GM23338 (cell line): ENCODE results near the gene TYMP. TPM values are rescaled to one million over a fixed set of nuclear protein-coding genes. Genes with fewer than 3 reads are reported as not detected.
A peak's percentile ranks its signal among the peaks of the same experiment; 100 is the strongest.

ENCODE experiments used
- ATAC-seq: fragments of 200-7000 bp; cut with Tn5 transposase; 3 replicates; pipeline ENCODE4 v1.9.1; 2020
- DNase-seq: peaks from one replicate; pipeline ENCODE4 v3.0.0-alpha.2; 2015; ENCODE audit warnings: low spot score
- H2AFZ ChIP-seq: fragments of 200-600 bp; sonication (generic); 2 replicates; pipeline ENCODE4 v1.8.0; 2016; ENCODE audit warnings: antibody characterized with exemption, mild to moderate bottlenecking, moderate library complexity
- H3F3A ChIP-seq: fragments of 200-600 bp; sonication (generic); replicated peaks from 2 replicates; pipeline ENCODE4 v1.8.0; 2017; ENCODE audit warnings: antibody characterized with exemption, mixed run types, low read depth
- H3K27ac ChIP-seq: fragments of 200-600 bp; sonication (generic); 2 replicates; pipeline ENCODE4 v1.6.1; 2016; ENCODE audit warnings: low read depth
- H3K27me3 ChIP-seq: fragments of 200-600 bp; sonication (generic); 2 replicates; pipeline ENCODE4 v1.8.0; 2016; ENCODE audit warnings: mild to moderate bottlenecking, mixed run types, moderate library complexity; ENCODE audit not compliant: insufficient read depth
- H3K36me3 ChIP-seq: fragments of 200-600 bp; sonication (generic); 2 replicates; pipeline ENCODE4 v1.8.0; 2016; ENCODE audit warnings: mild to moderate bottlenecking; ENCODE audit not compliant: insufficient read depth
- H3K4me1 ChIP-seq: fragments of 200-600 bp; sonication (generic); 2 replicates; pipeline ENCODE4 v1.8.0; 2016; ENCODE audit warnings: mild to moderate bottlenecking, moderate library complexity; ENCODE audit not compliant: insufficient read depth
- H3K4me2 ChIP-seq: fragments of 200-600 bp; sonication (generic); 2 replicates; pipeline ENCODE4 v1.7.1; 2017; ENCODE audit warnings: mixed run types
- H3K4me3 ChIP-seq: fragments of 200-600 bp; sonication (generic); 2 replicates; pipeline ENCODE4 v1.6.1; 2016; ENCODE audit warnings: mixed run types
- H3K79me2 ChIP-seq: fragments of 200-600 bp; sonication (generic); replicated peaks from 2 replicates; pipeline ENCODE4 v1.8.0; 2017; ENCODE audit warnings: mild to moderate bottlenecking; ENCODE audit not compliant: insufficient read depth
- H3K9me2 ChIP-seq: fragments of 200-600 bp; sonication (generic); 2 replicates; pipeline ENCODE4 v1.8.0; 2017; ENCODE audit not compliant: insufficient read depth
- H4K20me1 ChIP-seq: fragments of 200-600 bp; sonication (generic); replicated peaks from 2 replicates; pipeline ENCODE4 v1.8.0; 2017; ENCODE audit warnings: mild to moderate bottlenecking; ENCODE audit not compliant: insufficient read depth
- H3K27ac Mint-ChIP-seq: 2 replicates; pipeline ENCODE4 v1.8.0; 2020; ENCODE audit warnings: inconsistent platforms, mild to moderate bottlenecking, moderate library complexity, mixed read lengths
- H3K27me3 Mint-ChIP-seq: 3 replicates; pipeline ENCODE4 v1.8.0; 2022; ENCODE audit warnings: low read depth, mild to moderate bottlenecking, moderate library complexity, mixed read lengths, inconsistent platforms; ENCODE audit not compliant: insufficient read depth, poor library complexity
- H3K36me3 Mint-ChIP-seq: 3 replicates; pipeline ENCODE4 v1.8.0; 2021; ENCODE audit warnings: low read depth, mild to moderate bottlenecking, inconsistent platforms, moderate library complexity, mixed read lengths
- H3K4me1 Mint-ChIP-seq: 3 replicates; pipeline ENCODE4 v1.8.0; 2020; ENCODE audit warnings: mild to moderate bottlenecking, inconsistent platforms, mixed read lengths
- H3K4me3 Mint-ChIP-seq: 3 replicates; pipeline ENCODE4 v1.8.0; 2021; ENCODE audit warnings: moderate library complexity, mild to moderate bottlenecking, inconsistent platforms, mixed read lengths
- H3K9me3 Mint-ChIP-seq: 3 replicates; pipeline ENCODE4 v1.8.0; 2020; ENCODE audit warnings: moderate library complexity, mild to moderate bottlenecking, inconsistent platforms, mixed read lengths
- CREB1 ChIP-seq: fragments of 250-450 bp; sonication (Bioruptor Pico); IDR thresholded peaks from 2 replicates; pipeline ENCODE4 v1.5.0; 2020; ENCODE audit warnings: low read depth, mild to moderate bottlenecking, moderate library complexity
- CTCF ChIP-seq, 2 experiments: fragments of 200-600 bp in 1 of 2; sonication (generic) in 1 of 2; conservative IDR thresholded peaks; 2 replicates each; pipeline versions ENCODE4 v1.5.1 to v1.6.1; 2016 to 2017; ENCODE audit warnings: antibody characterized with exemption in 2 of 2, low read depth in 2 of 2, mild to moderate bottlenecking in 2 of 2, moderate library complexity in 1 of 2
- EZH2 ChIP-seq: fragments of 200-600 bp; sonication (generic); IDR thresholded peaks from one replicate; pipeline ENCODE4 v1.8.0; 2017; ENCODE audit warnings: antibody characterized with exemption, mild to moderate bottlenecking, low read depth; ENCODE audit not compliant: unreplicated experiment
- EZH2phosphoT487 ChIP-seq: fragments of 200-600 bp; sonication (generic); IDR thresholded peaks from one replicate; pipeline ENCODE4 v1.8.1; 2018; ENCODE audit warnings: antibody characterized with exemption; ENCODE audit not compliant: unreplicated experiment
- POLR2AphosphoS5 ChIP-seq: IDR thresholded peaks from 2 replicates; pipeline ENCODE4 v1.6.1; 2016; ENCODE audit warnings: antibody characterized with exemption, low read depth
- STAT1 ChIP-seq: IDR thresholded peaks from one replicate; pipeline ENCODE4 v1.6.1; 2016; ENCODE audit warnings: antibody characterized with exemption; ENCODE audit not compliant: unreplicated experiment
- ZNF114 ChIP-seq: fragments of 250-450 bp; sonication (Bioruptor Pico); IDR thresholded peaks from 2 replicates; pipeline ENCODE4 v1.5.0; 2020; ENCODE audit warnings: mild to moderate bottlenecking, moderate library complexity
- ZNF331 ChIP-seq: fragments of 250-450 bp; sonication (Bioruptor Pico); IDR thresholded peaks from 2 replicates; pipeline ENCODE4 v1.5.0; 2020; ENCODE audit warnings: low read depth, mild to moderate bottlenecking, moderate library complexity
- polyA plus RNA-seq: library from polyadenylated mRNA; unstranded; fragments of >200 nt; fragmentation: Nextera tagmentation; extraction: Ambion mirVana; gene quantifications from 2 replicates; pipeline ENCODE4 v1.2.1, GENCODE V29; 2016
- total RNA-seq: library from RNA; depleted of rRNA; stranded (reverse); fragments of >200 nt; shearing (Covaris generic); gene quantifications from 2 replicates; pipeline ENCODE4 v1.2.3, GENCODE V29; 2014
- TF ChIP-seq, protein P1 (sequence below): IDR thresholded peaks from one replicate; pipeline ENCODE4 v1.6.1; 2018; ENCODE audit warnings: antibody characterized with exemption; ENCODE audit not compliant: unreplicated experiment

Gene TYMP
- total and polyA plus RNA-seq, 2 experiments from 2014 or later = 0.28 to 1.8 TPM

- TF ChIP-seq, protein P1, sequence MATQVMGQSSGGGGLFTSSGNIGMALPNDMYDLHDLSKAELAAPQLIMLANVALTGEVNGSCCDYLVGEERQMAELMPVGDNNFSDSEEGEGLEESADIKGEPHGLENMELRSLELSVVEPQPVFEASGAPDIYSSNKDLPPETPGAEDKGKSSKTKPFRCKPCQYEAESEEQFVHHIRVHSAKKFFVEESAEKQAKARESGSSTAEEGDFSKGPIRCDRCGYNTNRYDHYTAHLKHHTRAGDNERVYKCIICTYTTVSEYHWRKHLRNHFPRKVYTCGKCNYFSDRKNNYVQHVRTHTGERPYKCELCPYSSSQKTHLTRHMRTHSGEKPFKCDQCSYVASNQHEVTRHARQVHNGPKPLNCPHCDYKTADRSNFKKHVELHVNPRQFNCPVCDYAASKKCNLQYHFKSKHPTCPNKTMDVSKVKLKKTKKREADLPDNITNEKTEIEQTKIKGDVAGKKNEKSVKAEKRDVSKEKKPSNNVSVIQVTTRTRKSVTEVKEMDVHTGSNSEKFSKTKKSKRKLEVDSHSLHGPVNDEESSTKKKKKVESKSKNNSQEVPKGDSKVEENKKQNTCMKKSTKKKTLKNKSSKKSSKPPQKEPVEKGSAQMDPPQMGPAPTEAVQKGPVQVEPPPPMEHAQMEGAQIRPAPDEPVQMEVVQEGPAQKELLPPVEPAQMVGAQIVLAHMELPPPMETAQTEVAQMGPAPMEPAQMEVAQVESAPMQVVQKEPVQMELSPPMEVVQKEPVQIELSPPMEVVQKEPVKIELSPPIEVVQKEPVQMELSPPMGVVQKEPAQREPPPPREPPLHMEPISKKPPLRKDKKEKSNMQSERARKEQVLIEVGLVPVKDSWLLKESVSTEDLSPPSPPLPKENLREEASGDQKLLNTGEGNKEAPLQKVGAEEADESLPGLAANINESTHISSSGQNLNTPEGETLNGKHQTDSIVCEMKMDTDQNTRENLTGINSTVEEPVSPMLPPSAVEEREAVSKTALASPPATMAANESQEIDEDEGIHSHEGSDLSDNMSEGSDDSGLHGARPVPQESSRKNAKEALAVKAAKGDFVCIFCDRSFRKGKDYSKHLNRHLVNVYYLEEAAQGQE = no peak
- no peak for TF ChIP-seq CREB1 (CRISPR knock-in tag)
These were observed 1.7 kb upstream of the TYMP start (continued) for GRCh38 chr22:50531546-50531961.

- Mint-ChIP-seq H3K9me3 (no peaks in the 10 kb centered on the region; the same call in 2 of the 3 replicates), H3K36me3 (no peaks in the 10 kb centered on the region), H3K27ac (no peak overlapping the region), H3K4me3 (peak overlapping the region; percentile 65), H3K4me1 (peaks cover 10% of the 10 kb centered on the region; the same call in 2 of the 3 replicates), H3K27me3 (peaks cover 77% of the 10 kb centered on the region)
- ATAC-seq (peak; percentile 50), DNase-seq (peak; percentile 91)
- TF ChIP-seq POLR2AphosphoS5 (no peak), STAT1 (no peak), CREB1 (CRISPR knock-in tag) (peak; percentile 74)
- Histone ChIP-seq H3K4me2 (peak overlapping the region; percentile 87), H2AFZ (peak overlapping the region; percentile 78), H3K9me2 (no peaks in the 10 kb centered on the region), H3K4me3 (peak overlapping the region; percentile 66), H3K4me1 (0 out of 2 replicates have a peak, but pooled peaks cover 4% of the 10 kb centered on the region), H3K27ac (no peak overlapping the region), H3F3A (no peaks in the 10 kb centered on the region; the same call in none of the 2 replicates), H3K79me2 (no peaks in the 10 kb centered on the region), H3K27me3 (peaks cover 83% of the 10 kb centered on the region), H3K36me3 (no peaks in the 10 kb centered on the region), H4K20me1 (no peaks in the 10 kb centered on the region; the same call in none of the 2 replicates)
These were observed 1.2 kb upstream of the TYMP start for GRCh38 chr22:50530877-50531545.

DNA sequence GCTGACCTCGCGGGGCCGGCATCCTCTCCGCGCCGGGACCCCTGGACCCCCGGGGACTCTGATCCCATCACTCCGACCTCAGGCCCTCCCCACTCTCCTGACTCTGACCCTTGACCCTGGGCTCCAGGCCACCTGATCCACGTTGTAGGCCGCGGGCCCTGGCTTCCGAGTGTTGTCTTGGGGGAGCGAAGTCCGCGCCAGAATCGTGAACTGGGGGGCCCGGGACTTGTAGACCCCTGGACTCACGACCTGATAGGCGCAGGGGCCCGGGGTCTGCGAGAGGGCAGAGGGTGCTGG, 716 bp upstream of the TYMP start:
- ATAC-seq = no peak
- Histone ChIP-seq H3K4me1 (0 out of 2 replicates have a peak, but pooled peaks cover 4% of the 10 kb centered on the region), H3F3A (no peaks in the 10 kb centered on the region; the same call in none of the 2 replicates), H3K9me2 (no peaks in the 10 kb centered on the region), H3K36me3 (no peaks in the 10 kb centered on the region), H4K20me1 (no peaks in the 10 kb centered on the region; the same call in none of the 2 replicates), H3K27ac (no peak overlapping the region), H3K4me3 (peak overlapping the region; percentile 66), H2AFZ (peak overlapping the region; percentile 78), H3K27me3 (peaks cover 83% of the 10 kb centered on the region), H3K79me2 (no peaks in the 10 kb centered on the region), H3K4me2 (peak overlapping the region; percentile 87)
- H3K36me3 Mint-ChIP-seq = no peaks in the 10 kb centered on the region
- peaks cover 77% of the 10 kb centered on the region for H3K27me3 Mint-ChIP-seq
- no peaks in the 10 kb centered on the region; the same call in 2 of the 3 replicates for H3K9me3 Mint-ChIP-seq
- DNase-seq = no peak
- peaks cover 10% of the 10 kb centered on the region; the same call in 2 of the 3 replicates for H3K4me1 Mint-ChIP-seq
- H3K27ac Mint-ChIP-seq = no peak overlapping the region
- peak overlapping the region; percentile 65 for H3K4me3 Mint-ChIP-seq
- no peak for TF ChIP-seq CTCF (conservative IDR thresholded peaks at IDR 0.05; ENCODE audit: low read depth in 2 of 2)
- no peak for TF ChIP-seq EZH2
- TF ChIP-seq EZH2phosphoT487 = no peak
- TF ChIP-seq ZNF114 (CRISPR knock-in tag) = no peak
- no peak for TF ChIP-seq ZNF331
